Measurements from ENCODE around the gene ZC3H6.

Gene ZC3H6

GRCh38 chr2:112244854-112245253 lies 30.5 kb upstream of the ZC3H6 start:
- in situ Hi-C loops (cut with HindIII; ENCODE audit: low sequenced_read_pairs) = no loop called here
- H3K4me3 ChIP-seq (ENCODE audit: low read depth, low read length) = no peak overlapping the region
- no peak for TF ChIP-seq CTCF (IDR thresholded peaks at IDR 0.05; ENCODE audit: low read depth, low read length)
- no peak for DNase-seq (ENCODE audit: low read depth, low spot score)

- no peak for TF ChIP-seq CTCF (IDR thresholded peaks at IDR 0.05; ENCODE audit: low read depth, low read length)
- H3K4me3 ChIP-seq (ENCODE audit: low read depth, low read length) = no peak overlapping the region
- in situ Hi-C loops (cut with HindIII; ENCODE audit: low sequenced_read_pairs) = no loop called here
- DNase-seq (ENCODE audit: low read depth, low spot score) = no peak
Measured at GRCh38 chr2:112251271-112251670, 24.1 kb upstream of the ZC3H6 start.

GRCh38 chr2:112253261-112253815 lies 22.1 kb upstream of the ZC3H6 start:
- DNase-seq (ENCODE audit: low read depth, low spot score) = peak; percentile 15
- no peak overlapping the region for H3K4me3 ChIP-seq (ENCODE audit: low read depth, low read length)
- TF ChIP-seq CTCF (IDR thresholded peaks at IDR 0.05; ENCODE audit: low read depth, low read length) = no peak
- in situ Hi-C loops (cut with HindIII; ENCODE audit: low sequenced_read_pairs) = no loop called here

- in situ Hi-C loops (cut with HindIII; ENCODE audit: low sequenced_read_pairs) = no loop called here
- H3K4me3 ChIP-seq (ENCODE audit: low read depth, low read length) = peak within 1 kb of the TSS; percentile 73
Measured at GRCh38 chr2:112254466-112255240, 20.7 kb upstream of the ZC3H6 start, which contains the start of gene ZC3H8. Gene ZC3H8 (minus strand): TSS chr2:112255042. CDS start chr2:112254981, 61 bp downstream.

GRCh38 chr2:112255875-112256274 lies 19.5 kb upstream of the ZC3H6 start:
- no peak for DNase-seq (ENCODE audit: low read depth, low spot score)
- in situ Hi-C loops (cut with HindIII; ENCODE audit: low sequenced_read_pairs) = no loop called here
- H3K4me3 ChIP-seq (ENCODE audit: low read depth, low read length) = no peak overlapping the region
- no peak for TF ChIP-seq CTCF (IDR thresholded peaks at IDR 0.05; ENCODE audit: low read depth, low read length)

More at GRCh38 chr2:112254466-112255240, 20.7 kb upstream of the ZC3H6 start, which contains the start of gene ZC3H8:
- no peak for TF ChIP-seq CTCF (IDR thresholded peaks at IDR 0.05; ENCODE audit: low read depth, low read length)
- DNase-seq (ENCODE audit: low read depth, low spot score) = peak; percentile 80

- TF ChIP-seq CTCF (IDR thresholded peaks at IDR 0.05; ENCODE audit: low read depth, low read length) = no peak
- in situ Hi-C loops (cut with HindIII; ENCODE audit: low sequenced_read_pairs) = no loop called here
- DNase-seq (ENCODE audit: low read depth, low spot score) = no peak
- H3K4me3 ChIP-seq (ENCODE audit: low read depth, low read length) = no peak overlapping the region
Measured at GRCh38 chr2:112256654-112257053, 18.7 kb upstream of the ZC3H6 start.

Data from astrocyte of the spinal cord (primary cell).